HepG2 (cell line): ENCODE results near the gene FBXO9. TPM values are rescaled to one million over a fixed set of nuclear protein-coding genes. Genes with fewer than 3 reads are reported as not detected.

Source experiments
- ATAC-seq: fragments of 200-7000 bp; cut with Tn5 transposase; 3 replicates; pipeline ENCODE4 v1.9.1; 2020; ENCODE audit warnings: mild to moderate bottlenecking, moderate library complexity
- BruUV-seq: library from RNA; stranded (reverse); fragments of 400-500 nt; replicated peaks from 2 replicates; lab custom pipeline; 2021; lab: Mats Ljungman, UMichigan
- CTCF ChIA-PET: fragments of 300-600 bp; formaldehyde crosslinking; extraction: SDS; loops from one replicate; lab custom pipeline; 2021; ENCODE audit warnings: low total read pairs, inconsistent platforms, low intra/inter-chr PET ratio; lab: Yijun Ruan, JAX
- POLR2A ChIA-PET: fragments of 350-600 bp; sonication (Branson Sonifier 250); formaldehyde crosslinking; loops from one replicate; lab custom pipeline; 2020; ENCODE audit warnings: antibody characterized with exemption, inconsistent platforms; lab: Yijun Ruan, JAX
- DNase-seq: peaks from one replicate; pipeline ENCODE4 v3.0.0-alpha.2; 2015; ENCODE audit warnings: low spot score
- FAIRE-seq: peaks from 3 replicates; lab custom pipeline; 2011; peaks lifted over from hg19 to GRCh38; lab: Jason Lieb, UNC
- H2AFZ ChIP-seq: one replicate; pipeline ENCODE4 v1.6.1; 2011; ENCODE audit warnings: low read length, inconsistent platforms
- H3K27ac ChIP-seq: fragments of 300-600 bp; 3 replicates; pipeline ENCODE4 v1.8.0; 2011; ENCODE audit warnings: mixed run types, mild to moderate bottlenecking, mixed read lengths, low read length, inconsistent platforms; ENCODE audit not compliant: insufficient read depth; ENCODE audit errors: extremely low read length
- H3K27me3 ChIP-seq, 2 experiments: fragments of 200-600 bp in 1 of 2; 2 replicates in 1 of 2; 3 replicates in 1 of 2; pipeline versions ENCODE4 v1.6.0 to v1.8.0; 2011; ENCODE audit warnings: low read length in 2 of 2, mild to moderate bottlenecking in 2 of 2, moderate library complexity in 2 of 2, inconsistent platforms in 1 of 2; ENCODE audit not compliant: insufficient read depth in 2 of 2, control insufficient read depth in 1 of 2
- H3K36me3 ChIP-seq, 2 experiments: fragments of 200-600 bp in 1 of 2; replicated peaks in 1 of 2; 2 replicates in 1 of 2; 3 replicates in 1 of 2; pipeline versions ENCODE4 v1.5.1 to v1.8.0; 2011; ENCODE audit warnings: low read length in 2 of 2, inconsistent platforms in 1 of 2; ENCODE audit not compliant: insufficient read depth in 2 of 2, control insufficient read depth in 1 of 2
- H3K4me1 ChIP-seq: 2 replicates; pipeline ENCODE4 v1.5.1; 2012; ENCODE audit warnings: low read length, inconsistent platforms; ENCODE audit not compliant: insufficient read depth
- H3K4me2 ChIP-seq: 2 replicates; pipeline ENCODE4 v1.6.0; 2011; ENCODE audit warnings: low read depth, low read length, inconsistent platforms
- H3K4me3 ChIP-seq, 3 experiments: fragments of 200-600 bp in 1 of 3; sonication (generic), shearing (Covaris generic) in 1 of 3; replicated peaks in 1 of 3; 2 replicates each; pipeline ENCODE4 v1.5.1; 2011 to 2016; ENCODE audit warnings: low read length in 3 of 3, inconsistent platforms in 2 of 3, low read depth in 2 of 3, mild to moderate bottlenecking in 2 of 3, control low read depth in 1 of 3, mixed read lengths in 1 of 3; ENCODE audit not compliant: insufficient read depth in 1 of 3
- H3K79me2 ChIP-seq: one replicate; pipeline ENCODE4 v1.6.1; 2011; ENCODE audit warnings: low read length, inconsistent platforms; ENCODE audit not compliant: insufficient read depth
- H3K9ac ChIP-seq: 2 replicates; pipeline ENCODE4 v1.6.0; 2011; ENCODE audit warnings: mild to moderate bottlenecking, low read depth, low read length, inconsistent platforms; ENCODE audit not compliant: insufficient read depth
- H3K9me3 ChIP-seq: 2 replicates; pipeline ENCODE4 v1.5.1; 2012; ENCODE audit warnings: mild to moderate bottlenecking, low read length
- H4K20me1 ChIP-seq: 2 replicates; pipeline ENCODE4 v1.6.0; 2011; ENCODE audit warnings: inconsistent platforms, mild to moderate bottlenecking, low read length, moderate library complexity; ENCODE audit not compliant: insufficient read depth
- HMG20B ChIP-seq: conservative IDR thresholded peaks from 2 replicates; pipeline ENCODE4 v1.6.1; 2016; ENCODE audit warnings: missing genetic modification reagents, missing compliant biosample characterization
- PRPF4 ChIP-seq: fragments of 200-400 bp; formaldehyde crosslinking; IDR thresholded peaks from 2 replicates; pipeline ENCODE4 v1.6.1; 2016; ENCODE audit warnings: low read length, low read depth; ENCODE audit not compliant: poor library complexity, severe bottlenecking
- ZNF3 ChIP-seq: IDR thresholded peaks from 2 replicates; pipeline ENCODE4 v1.7.0; 2017; ENCODE audit warnings: inconsistent platforms
- ZNF333 ChIP-seq: sonication (generic); formaldehyde crosslinking; IDR thresholded peaks from 2 replicates; pipeline ENCODE4 v1.4.0; 2020; ENCODE audit warnings: mild to moderate bottlenecking, missing genetic modification reagents, borderline replicate concordance
- ZSCAN31 ChIP-seq: sonication (generic); formaldehyde crosslinking; IDR thresholded peaks from 2 replicates; pipeline ENCODE4 v1.5.0; 2020; ENCODE audit warnings: low read depth, mild to moderate bottlenecking, missing genetic modification reagents
- in situ Hi-C: cut with HindIII; loops from 2 replicates; pipeline ENCODE4 v1.10.0; 2017; ENCODE audit warnings: low pct_unique_long_range_greater_than_20kb; ENCODE audit not compliant: extremely low pct_ligation_motif_present
- intact Hi-C: fragments of 100-400 bp; cut with micrococcal nuclease; formaldehyde crosslinking; loops from one replicate; pipeline ENCODE4 v1.10.0; 2022; ENCODE audit not compliant: unreplicated experiment
- polyA plus RNA-seq, 8 experiments: library from polyadenylated mRNA; depleted of rRNA in 3 of 8; stranded (reverse) in 7 of 8; unstranded in 1 of 8; fragments of >200 nt; fragmentation: Illumina TruSeq in 4 of 8; extraction: Trizol in 4 of 8; gene quantifications; 2 replicates each; pipeline versions ENCODE4 v1.2.1 to v1.2.3, GENCODE V29; 2011 to 2016; ENCODE audit warnings: low read depth in 4 of 8, missing spikeins in 1 of 8, mixed read lengths in 1 of 8; ENCODE audit not compliant: insufficient read depth in 1 of 8
- total RNA-seq, 5 experiments: library from RNA; depleted of rRNA; stranded (reverse); fragments of >200 nt; fragmentation: Illumina TruSeq; extraction: Trizol; gene quantifications; 2 replicates each; pipeline ENCODE4 v1.2.3, GENCODE V29; 2016; ENCODE audit warnings: low read depth in 1 of 5
- TF ChIP-seq, protein P1 (sequence below): sonication (generic); formaldehyde crosslinking; IDR thresholded peaks from 2 replicates; pipeline ENCODE4 v1.5.0; 2020; ENCODE audit warnings: missing genetic modification reagents
- TF ChIP-seq, protein P2 (sequence below): IDR thresholded peaks from 2 replicates; pipeline ENCODE4 v1.6.1; 2012; ENCODE audit warnings: low read length, improper control_type of control experiment
- TF ChIP-seq, protein P3 (sequence below): sonication (generic); formaldehyde crosslinking; IDR thresholded peaks from 2 replicates; pipeline ENCODE4 v1.5.0; 2020; ENCODE audit warnings: mild to moderate bottlenecking, missing genetic modification reagents
- TF ChIP-seq, protein P4 (sequence below): sonication (generic); formaldehyde crosslinking; conservative IDR thresholded peaks from 2 replicates; pipeline ENCODE4 v1.8.0; 2022; ENCODE audit warnings: low read depth, missing genetic modification reagents

Gene FBXO9
- total and polyA plus RNA-seq, 2 of the 13 experiments (the other 11 are each of a cell fraction or from before 2014, with no cell fraction given), result 64.3 to 98.4 TPM

DNA sequence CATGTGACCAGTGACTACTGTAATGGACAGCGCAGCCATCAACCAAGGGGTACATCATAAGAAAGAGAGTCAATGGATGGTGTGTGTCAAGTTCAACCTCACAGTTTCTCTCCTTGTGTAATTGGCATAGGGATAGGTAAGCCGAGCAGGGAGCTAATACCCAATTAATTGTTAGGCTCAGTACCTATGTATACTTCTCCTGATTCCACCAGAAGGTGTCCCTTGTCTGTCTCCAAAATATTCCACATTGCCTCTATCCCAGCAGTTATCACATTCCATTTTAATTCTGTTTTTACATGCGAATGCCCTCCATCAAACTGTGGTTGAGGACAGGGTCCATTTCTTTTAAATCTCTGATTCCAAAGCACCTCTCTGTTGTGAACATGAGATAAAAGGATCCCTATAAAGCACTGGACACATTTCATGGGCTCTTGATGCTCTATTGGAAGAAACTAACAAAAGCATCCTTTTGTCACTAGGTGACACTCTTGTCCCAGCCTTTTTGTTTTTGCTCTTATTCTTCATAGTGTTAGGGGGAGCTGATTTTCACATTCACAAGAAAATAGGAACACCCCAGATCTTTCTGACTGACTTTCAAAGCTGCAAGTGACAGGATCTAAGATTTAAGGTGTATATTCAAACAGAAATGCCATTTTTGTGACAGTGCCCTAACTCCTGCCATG is 38.9 kb downstream of the FBXO9 start (continued):
- no peak for TF ChIP-seq ZNF333
- no peak for TF ChIP-seq ZSCAN31 (CRISPR knock-in tag)
- TF ChIP-seq, protein P1, sequence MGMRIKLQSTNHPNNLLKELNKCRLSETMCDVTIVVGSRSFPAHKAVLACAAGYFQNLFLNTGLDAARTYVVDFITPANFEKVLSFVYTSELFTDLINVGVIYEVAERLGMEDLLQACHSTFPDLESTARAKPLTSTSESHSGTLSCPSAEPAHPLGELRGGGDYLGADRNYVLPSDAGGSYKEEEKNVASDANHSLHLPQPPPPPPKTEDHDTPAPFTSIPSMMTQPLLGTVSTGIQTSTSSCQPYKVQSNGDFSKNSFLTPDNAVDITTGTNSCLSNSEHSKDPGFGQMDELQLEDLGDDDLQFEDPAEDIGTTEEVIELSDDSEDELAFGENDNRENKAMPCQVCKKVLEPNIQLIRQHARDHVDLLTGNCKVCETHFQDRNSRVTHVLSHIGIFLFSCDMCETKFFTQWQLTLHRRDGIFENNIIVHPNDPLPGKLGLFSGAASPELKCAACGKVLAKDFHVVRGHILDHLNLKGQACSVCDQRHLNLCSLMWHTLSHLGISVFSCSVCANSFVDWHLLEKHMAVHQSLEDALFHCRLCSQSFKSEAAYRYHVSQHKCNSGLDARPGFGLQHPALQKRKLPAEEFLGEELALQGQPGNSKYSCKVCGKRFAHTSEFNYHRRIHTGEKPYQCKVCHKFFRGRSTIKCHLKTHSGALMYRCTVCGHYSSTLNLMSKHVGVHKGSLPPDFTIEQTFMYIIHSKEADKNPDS, result no peak

DNA sequence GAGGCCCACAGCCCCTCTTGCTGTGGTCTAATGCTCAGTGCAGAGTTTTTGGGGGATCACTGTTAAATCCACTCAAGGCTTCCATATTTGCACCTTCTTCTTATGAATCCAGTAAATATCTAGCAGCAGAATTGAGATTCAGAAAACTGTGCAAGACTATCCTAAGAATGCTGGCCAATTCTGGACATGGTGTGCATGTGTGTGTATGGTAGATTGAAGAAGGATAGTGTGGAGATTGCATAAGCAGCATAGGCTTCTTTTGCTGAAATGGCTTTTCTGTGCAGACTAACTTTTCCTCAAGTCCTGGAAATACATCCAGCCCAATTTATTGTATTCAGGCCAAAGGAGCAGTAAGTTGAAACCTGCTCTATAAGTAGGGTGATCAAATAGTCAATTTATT is 39.7 kb downstream of the FBXO9 start:
- H2AFZ ChIP-seq, result no peak overlapping the region
- H3K4me1 ChIP-seq, result peaks cover 14% of the 10 kb centered on the region; the same call in 1 of the 2 replicates
- TF ChIP-seq, protein P2, sequence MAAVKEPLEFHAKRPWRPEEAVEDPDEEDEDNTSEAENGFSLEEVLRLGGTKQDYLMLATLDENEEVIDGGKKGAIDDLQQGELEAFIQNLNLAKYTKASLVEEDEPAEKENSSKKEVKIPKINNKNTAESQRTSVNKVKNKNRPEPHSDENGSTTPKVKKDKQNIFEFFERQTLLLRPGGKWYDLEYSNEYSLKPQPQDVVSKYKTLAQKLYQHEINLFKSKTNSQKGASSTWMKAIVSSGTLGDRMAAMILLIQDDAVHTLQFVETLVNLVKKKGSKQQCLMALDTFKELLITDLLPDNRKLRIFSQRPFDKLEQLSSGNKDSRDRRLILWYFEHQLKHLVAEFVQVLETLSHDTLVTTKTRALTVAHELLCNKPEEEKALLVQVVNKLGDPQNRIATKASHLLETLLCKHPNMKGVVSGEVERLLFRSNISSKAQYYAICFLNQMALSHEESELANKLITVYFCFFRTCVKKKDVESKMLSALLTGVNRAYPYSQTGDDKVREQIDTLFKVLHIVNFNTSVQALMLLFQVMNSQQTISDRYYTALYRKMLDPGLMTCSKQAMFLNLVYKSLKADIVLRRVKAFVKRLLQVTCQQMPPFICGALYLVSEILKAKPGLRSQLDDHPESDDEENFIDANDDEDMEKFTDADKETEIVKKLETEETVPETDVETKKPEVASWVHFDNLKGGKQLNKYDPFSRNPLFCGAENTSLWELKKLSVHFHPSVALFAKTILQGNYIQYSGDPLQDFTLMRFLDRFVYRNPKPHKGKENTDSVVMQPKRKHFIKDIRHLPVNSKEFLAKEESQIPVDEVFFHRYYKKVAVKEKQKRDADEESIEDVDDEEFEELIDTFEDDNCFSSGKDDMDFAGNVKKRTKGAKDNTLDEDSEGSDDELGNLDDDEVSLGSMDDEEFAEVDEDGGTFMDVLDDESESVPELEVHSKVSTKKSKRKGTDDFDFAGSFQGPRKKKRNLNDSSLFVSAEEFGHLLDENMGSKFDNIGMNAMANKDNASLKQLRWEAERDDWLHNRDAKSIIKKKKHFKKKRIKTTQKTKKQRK, result no peak
- TF ChIP-seq ZNF3 (CRISPR knock-in tag), result 0 out of 2 replicates have a peak, but pooled peaks have one; percentile 44
- TF ChIP-seq, protein P3, sequence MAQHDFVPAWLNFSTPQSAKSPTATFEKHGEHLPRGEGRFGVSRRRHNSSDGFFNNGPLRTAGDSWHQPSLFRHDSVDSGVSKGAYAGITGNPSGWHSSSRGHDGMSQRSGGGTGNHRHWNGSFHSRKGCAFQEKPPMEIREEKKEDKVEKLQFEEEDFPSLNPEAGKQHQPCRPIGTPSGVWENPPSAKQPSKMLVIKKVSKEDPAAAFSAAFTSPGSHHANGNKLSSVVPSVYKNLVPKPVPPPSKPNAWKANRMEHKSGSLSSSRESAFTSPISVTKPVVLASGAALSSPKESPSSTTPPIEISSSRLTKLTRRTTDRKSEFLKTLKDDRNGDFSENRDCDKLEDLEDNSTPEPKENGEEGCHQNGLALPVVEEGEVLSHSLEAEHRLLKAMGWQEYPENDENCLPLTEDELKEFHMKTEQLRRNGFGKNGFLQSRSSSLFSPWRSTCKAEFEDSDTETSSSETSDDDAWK (CRISPR knock-in tag), result no peak
- no peak for TF ChIP-seq HMG20B (CRISPR knock-in tag)
- TF ChIP-seq, protein P4, sequence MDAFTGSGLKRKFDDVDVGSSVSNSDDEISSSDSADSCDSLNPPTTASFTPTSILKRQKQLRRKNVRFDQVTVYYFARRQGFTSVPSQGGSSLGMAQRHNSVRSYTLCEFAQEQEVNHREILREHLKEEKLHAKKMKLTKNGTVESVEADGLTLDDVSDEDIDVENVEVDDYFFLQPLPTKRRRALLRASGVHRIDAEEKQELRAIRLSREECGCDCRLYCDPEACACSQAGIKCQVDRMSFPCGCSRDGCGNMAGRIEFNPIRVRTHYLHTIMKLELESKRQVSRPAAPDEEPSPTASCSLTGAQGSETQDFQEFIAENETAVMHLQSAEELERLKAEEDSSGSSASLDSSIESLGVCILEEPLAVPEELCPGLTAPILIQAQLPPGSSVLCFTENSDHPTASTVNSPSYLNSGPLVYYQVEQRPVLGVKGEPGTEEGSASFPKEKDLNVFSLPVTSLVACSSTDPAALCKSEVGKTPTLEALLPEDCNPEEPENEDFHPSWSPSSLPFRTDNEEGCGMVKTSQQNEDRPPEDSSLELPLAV (CRISPR knock-in tag), result no peak
- TF ChIP-seq PRPF4, result no peak
- ATAC-seq, result no peak
- H3K36me3 ChIP-seq, result peaks cover 2 to 9% of the 10 kb centered on the region in 2 experiments; a peak in 4 of 5 replicates
- in situ Hi-C loops, result loop anchor here (5.0 kb wide), 3 partner anchors 62 to 377 kb away; no protein-coding TSS in a partner anchor
- H3K27ac ChIP-seq, result no peak overlapping the region
- CTCF ChIA-PET, result interaction anchor here (1.0 to 3.6 kb wide), 3 partner anchors 15 to 380 kb away, joined by 3 to 28 read pairs (median 9); no protein-coding TSS in a partner anchor
- no peak for DNase-seq
- no peak for FAIRE-seq
- POLR2A ChIA-PET, result no interaction called here
- no peaks in the 10 kb centered on the region for H3K27me3 ChIP-seq
- no peaks in the 10 kb centered on the region for H4K20me1 ChIP-seq
- no peaks in the 10 kb centered on the region for H3K79me2 ChIP-seq
- BruUV-seq, result no TSS peak
- no peaks in the 10 kb centered on the region for H3K9me3 ChIP-seq
- no peak overlapping the region for H3K4me3 ChIP-seq
- intact Hi-C loops, result loop anchor here (1.0 to 2.0 kb wide), 5 partner anchors 54 to 379 kb away; no protein-coding TSS in a partner anchor
- H3K9ac ChIP-seq, result no peak overlapping the region
- no peak overlapping the region for H3K4me2 ChIP-seq
